ENCODE data around the gene GUF1.

DNA sequence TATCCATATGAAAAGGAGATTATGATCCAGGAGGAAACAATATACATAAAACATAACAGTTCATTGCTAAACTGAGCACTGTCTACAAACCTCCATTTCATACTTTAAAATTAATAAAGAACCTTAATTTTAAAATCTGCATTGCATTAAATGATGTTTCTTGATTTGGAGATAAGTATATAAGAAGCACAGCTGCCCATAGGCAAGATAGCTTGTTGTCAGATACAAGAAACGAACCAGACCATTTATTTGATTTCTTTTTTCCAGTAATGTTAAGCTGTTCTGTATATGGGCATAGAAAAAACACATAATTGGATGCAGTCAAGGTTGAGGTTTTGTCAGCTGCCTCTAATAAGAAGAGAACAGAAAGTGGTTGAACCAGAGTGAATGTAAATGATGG, 6.4 kb downstream of the GUF1 start:
- TF ChIP-seq, protein P1, sequence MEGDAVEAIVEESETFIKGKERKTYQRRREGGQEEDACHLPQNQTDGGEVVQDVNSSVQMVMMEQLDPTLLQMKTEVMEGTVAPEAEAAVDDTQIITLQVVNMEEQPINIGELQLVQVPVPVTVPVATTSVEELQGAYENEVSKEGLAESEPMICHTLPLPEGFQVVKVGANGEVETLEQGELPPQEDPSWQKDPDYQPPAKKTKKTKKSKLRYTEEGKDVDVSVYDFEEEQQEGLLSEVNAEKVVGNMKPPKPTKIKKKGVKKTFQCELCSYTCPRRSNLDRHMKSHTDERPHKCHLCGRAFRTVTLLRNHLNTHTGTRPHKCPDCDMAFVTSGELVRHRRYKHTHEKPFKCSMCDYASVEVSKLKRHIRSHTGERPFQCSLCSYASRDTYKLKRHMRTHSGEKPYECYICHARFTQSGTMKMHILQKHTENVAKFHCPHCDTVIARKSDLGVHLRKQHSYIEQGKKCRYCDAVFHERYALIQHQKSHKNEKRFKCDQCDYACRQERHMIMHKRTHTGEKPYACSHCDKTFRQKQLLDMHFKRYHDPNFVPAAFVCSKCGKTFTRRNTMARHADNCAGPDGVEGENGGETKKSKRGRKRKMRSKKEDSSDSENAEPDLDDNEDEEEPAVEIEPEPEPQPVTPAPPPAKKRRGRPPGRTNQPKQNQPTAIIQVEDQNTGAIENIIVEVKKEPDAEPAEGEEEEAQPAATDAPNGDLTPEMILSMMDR (IDR thresholded peaks at IDR 0.05; ENCODE audit: insufficient read depth, low read length): no peak
- TF ChIP-seq POLR2AphosphoS5 (IDR thresholded peaks at IDR 0.05; ENCODE audit: low read depth): no peak
